NCI-H2196 (cell line): ENCODE measurements around the gene GALNT10.
A peak's percentile ranks its signal among the peaks of the same experiment; 100 is the strongest.

Experiments
- DNase-seq: peaks from one replicate; lab custom pipeline; 2025; ENCODE audit not compliant: unreplicated experiment; lab: John Stamatoyannopoulos, UW

Gene GALNT10

DNA sequence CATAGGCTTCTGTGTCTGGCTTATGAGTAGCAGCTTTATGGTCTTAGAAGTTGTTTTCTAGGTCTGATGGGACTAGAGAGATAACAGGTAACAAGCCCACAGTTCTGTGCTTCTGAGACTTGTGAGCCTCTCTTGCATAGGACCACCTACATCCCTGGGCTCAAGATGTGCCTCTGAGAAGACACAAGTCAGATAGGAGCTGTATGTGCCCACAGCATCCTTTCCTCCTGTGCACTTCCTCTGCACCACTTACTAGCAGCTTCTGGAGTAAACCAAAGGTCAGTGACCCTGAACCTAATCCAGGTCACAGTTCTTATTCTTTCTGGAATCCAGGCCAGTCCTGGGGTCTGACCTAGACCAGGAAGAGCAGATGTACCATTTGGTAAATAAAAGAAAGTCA is 40.0 kb downstream of the GALNT10 start:
- DNase-seq, result no peak

DNA sequence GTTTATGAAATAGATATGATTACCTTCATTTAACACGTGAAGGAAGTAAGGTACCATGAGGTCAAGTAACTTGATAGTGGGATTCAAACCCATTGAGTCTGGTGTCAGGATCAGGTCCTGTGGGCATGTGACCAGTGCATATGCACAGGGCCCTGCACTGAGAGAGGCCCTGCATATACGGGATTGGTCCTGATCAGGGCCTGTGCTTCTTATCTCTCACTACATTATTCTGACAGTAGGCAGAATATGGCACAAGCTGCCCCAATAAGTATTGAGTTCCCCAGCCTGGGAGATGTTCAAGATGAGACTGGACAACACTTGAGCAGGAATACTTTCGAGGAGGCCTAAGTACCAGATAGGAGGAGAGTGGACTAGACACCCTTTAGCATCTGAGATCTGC is 44.0 kb downstream of the GALNT10 start:
- DNase-seq, result no peak

DNA sequence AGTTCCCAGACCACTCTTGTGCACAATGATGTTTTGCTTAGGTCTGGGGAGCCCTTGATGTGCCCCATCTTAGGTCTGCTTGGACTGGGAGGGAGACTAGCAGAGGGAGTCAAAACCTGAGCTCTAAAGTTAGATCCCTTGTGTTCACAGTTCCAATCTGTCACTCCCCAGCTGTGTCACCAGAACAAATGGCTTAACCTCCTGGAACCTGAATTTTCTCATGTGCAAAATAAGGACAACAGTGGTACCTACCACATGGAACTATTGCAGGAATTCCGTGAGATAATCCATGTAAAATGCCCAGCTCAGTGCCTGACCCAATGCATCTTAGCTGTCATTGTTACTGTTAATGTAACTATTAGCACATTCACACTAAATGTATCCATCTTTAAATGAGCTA is 45.5 kb downstream of the GALNT10 start:
- no peak for DNase-seq

DNA sequence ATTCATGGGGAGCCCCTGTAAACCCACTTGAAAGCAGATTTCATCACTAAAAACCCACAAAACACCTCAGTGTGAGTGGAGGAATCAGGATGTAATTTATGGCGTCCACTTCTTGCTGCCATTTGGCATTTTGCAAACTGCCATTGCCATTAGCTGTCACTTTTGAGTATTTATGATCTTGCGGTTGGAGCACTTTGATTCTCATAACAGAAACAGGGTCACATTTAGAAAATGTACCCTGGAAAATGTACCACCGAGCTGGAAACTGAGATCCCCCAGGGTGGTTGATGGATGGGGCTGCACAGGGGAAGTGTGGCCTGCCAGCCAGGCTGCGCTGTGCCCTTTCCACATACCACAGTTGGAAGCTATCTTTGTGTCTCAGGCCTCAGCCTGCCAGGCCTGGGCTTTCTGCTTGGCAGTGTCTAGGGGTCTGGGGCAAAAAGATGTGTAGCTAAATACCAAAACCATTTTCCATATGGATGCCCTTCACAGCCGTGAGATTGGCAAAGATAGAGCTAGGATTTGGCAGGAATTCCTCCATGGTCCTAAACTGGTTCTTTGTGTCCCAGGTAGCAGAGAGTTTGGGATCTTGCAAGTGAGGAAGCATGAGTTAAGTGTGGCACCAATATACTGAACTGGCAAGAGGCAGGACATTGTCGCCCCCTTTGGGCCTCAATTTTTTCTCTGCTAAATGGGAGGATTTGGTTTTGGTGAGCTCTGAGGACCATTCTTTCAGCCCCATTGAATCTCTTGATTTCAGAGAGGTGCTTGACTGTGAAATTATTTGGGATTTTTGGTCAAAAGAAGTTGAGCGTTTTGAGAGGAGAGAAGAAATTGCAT is 46.2 kb downstream of the GALNT10 start:
- DNase-seq, result no peak

DNA sequence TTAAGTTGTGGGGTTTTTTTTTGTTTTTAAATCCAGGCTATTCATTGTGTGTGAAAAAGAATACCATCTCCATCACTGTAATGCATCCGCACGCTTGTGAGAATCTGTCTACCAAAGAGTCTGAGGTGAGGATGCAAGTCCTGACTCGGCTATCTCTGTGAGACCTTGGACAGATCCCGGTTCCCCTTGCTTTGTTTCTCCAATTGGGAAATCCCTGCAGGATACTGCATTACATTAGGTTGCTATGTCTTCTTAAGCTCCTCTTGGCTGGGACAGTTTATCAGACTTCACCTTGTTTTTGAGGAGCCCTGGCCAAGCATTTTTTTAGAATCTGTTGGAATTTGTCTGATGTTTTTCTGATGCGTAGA is 46.8 kb downstream of the GALNT10 start:
- no peak for DNase-seq

DNA sequence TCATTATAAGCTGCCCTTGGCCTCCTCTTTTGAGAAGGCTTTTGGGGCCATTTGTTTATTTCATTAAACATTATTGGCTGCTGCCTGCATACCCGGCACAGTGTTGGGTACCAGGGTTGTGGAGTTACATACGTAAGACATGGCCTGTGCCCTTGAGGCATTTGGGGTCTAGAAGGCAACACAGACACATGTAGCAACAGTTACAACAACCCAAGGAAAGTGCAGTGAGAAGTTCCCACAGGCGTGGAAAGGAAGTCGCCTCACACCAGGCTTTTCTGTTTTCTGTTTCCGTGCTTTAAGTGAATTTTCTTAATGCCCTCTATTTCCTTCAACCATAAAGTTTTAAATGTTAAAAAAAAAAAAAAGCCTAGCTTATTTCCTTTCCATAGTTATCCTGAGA is 47.4 kb downstream of the GALNT10 start:
- DNase-seq, result no peak

DNA sequence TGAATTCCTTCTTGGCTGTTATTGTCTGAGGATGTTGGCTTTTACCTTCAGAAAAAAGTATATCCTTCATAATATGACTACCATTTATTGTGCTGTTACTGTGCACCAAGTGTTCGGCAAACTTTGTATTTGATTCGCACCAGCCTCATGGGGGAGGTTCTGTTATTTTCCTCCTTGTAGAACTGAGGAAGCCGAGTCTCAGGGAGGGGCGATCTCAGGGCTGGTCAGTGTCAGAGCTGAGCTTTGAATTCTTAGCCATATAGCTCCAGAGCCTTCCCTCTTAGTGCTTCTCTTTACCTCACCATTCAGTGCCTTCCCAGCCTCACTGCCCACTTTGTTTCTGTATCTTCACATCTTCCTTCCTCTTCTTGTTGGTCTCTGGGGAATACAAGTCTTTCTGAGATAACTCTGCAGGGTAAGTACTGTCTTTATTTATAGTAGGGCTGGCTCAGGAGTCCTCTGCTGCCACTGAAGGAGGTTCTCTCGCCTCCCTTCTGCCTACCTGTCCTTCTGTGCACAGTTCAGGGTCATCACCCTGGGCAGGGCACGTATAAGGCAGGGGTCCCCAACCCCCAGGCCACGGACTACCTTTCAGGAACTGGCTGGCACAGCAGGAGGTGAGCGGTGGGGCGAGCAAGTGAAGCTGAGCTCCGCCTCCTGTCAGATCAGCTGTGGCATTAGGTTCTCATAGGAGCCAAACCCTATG is 48.4 kb downstream of the GALNT10 start:
- DNase-seq, result no peak

DNA sequence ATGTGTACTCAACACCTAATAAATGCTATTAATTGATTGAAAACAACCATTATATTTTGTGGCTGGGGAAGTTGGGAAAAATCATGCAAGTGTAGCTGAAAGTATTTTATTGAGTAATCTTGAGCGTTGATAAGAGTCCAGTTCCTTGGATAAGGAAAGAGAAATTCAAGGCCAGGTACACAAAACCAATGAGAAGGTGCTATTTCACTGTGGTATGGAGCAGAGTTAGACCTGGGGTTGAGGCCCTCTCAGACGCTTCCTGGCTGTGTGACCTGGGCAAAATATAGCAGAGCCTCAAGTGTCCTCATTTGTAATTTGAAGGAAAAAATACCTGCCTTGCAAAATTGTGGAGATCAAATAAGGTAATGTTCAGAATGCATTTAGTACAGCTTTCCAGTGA is 50.1 kb downstream of the GALNT10 start:
- no peak for DNase-seq

DNA sequence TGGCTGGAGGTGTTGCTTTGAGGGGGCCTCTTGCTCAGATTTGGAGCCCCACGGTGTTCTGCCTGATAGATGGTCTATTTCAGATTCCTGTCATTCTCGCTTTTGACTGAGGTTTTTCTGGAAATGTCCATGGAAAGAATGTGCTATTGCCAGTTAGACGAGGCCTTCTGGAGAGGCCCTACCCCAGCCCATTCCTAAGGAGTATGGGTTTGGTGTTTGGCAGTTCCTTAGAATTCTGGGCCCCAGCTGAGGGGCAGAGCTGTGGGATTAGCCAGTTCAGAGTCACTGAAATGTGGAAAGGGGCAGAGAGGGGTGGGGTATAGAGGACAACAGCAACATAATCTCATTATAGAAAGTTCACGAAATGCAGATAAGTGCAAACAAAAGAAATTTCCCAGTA is 50.5 kb downstream of the GALNT10 start:
- no peak for DNase-seq

DNA sequence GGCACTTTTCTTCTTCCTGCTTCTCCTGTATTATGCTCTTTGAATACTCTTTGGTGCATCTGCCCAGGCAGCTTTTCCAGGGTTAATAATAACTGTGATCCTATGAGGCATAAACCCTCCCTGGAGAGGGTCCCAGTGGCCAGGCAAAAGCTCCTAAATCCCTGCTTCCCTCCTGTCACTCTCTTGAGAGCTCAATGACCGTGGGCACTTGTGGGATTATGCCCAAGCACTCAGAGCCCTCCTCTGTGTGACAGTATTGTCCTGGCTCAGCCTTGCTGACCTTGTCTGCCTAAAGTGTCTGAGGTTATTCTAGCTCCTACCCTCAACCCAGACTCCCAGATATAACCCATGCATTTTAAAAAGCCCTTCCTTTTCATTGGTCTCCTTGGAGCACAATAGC is 51.9 kb downstream of the GALNT10 start:
- no peak for DNase-seq

DNA sequence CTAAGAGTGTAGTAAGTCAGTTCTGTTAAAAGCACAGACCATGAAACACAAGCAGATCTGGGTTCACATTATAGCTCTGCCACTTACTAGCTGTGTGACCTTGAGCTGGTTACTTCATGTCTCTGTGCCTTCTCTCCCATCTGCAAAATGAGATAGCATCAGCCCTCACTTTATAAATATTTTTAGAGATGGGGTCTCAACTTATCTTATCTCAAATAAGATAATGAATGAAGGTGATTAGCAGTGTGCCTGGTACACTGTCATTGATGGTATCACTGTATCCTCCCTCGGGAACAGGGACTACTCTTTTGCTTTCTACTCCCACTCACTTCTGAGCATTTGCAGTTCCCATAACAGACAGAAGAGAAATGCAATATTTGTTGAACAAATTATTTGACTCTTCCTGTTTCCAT is 52.4 kb downstream of the GALNT10 start:
- no peak for DNase-seq

DNA sequence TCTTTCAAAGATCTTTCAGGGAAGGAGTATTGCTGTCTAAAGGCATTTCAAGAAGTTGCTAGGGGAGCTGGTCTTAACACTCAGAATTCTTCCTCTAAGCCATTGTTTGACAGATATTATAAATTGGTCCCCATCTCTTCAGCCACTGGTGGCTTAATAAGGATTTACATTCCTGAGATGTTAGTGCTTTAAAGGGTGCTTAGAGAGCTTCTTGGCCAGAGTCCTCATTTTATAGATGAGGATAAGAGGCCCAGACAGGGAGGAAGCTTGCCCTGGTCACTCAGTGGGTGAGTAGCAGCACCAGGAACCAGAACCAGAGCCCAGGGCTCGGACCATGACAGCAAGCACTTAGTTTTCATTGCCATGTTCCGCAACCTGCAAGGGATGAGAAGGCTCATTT is 53.2 kb downstream of the GALNT10 start:
- no peak for DNase-seq

DNA sequence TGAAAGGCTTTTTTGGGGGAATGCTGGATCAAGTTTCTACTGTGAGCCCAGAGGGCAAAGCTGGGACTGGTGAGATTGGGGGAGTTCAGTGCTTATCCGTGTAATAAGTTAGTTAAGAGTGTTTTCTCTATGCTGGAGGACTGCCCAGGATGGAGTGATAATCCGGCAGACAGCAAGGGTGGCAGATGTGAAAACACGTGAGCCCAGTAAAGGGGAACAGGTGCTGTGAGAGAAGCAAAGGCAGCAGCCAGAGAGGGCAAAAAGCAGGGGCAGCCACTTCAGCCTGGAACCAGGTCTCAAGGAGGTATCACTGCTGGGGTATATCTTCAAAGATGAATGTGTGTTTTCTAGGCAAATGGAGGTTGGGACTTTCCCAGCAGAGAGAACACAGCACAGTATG is 53.9 kb downstream of the GALNT10 start:
- DNase-seq, result no peak

DNA sequence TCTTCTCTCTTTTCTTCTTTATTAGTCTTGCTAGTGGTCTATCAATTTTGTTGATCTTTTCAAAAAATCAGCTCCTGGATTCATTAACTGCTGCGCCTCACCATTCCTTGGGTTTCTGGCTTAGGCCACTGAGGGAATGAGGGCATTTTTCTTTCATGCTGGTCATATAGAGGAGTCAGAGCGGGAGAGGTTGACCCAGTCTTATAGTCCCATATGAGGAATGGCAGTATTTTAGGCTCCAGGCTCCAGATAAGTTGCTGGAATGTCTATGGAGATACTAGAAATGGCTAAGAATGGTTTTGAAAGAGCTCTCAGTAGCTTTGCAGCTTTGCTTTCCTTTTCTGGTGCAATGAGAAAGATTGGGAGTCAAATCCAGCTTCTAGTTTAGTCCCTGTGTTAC is 58.2 kb downstream of the GALNT10 start:
- DNase-seq, result no peak

DNA sequence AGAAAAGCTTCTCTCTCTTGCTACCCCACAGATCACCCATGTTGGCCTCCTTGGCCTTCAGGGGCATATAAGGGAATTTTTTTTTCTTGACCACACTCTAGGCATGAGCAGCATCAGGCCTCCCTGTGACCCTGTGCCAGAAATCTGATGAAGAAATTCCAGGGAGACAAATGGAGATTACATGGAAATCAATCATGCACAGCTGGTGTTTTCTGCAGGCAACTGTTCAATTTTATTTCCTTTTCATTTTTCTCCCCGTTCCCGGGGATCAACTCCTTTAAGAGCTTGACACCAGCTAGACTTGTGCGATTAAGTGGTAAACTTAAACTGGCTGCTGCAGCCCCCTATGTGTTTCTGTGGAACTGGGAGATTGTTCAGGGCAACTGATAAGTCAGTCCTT is 59.3 kb downstream of the GALNT10 start:
- no peak for DNase-seq

DNA sequence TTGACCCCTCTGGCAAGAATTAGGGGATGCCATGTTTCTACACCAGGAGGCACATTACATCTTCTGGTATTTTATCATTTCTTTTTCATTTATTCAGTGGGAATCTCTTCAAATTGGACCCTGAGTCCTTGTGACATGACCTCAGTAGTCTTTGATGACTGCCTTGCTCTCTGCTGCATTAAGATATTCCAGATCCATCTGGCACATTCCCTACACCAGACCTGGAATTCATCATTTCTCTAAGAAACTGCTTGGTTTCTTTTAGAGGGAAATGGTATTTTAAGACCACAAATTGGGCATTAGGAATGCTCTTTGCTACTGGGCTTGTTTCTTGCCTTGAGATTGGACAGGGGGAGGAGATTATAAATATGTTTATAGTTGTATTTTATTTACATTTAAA is 61.0 kb downstream of the GALNT10 start:
- DNase-seq, result no peak

DNA sequence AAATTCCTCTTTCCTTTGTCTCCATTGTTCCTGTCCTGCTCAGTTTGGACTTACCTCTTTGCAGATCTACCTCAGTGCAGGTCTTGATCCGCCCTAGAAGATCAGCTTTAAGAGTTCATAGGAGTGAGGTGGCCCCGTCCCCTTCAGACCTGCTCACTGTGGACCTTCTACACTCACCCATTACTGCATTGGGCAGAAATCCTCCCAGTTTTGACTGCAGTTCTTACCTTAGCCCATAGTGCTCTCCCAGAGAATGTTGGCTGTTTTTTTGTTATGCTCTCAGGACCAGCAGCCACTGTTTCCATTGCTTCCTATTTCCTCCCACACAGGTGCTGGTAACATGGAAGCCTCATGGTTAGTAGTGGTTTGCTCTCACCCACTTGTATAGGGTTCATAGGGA is 63.3 kb downstream of the GALNT10 start:
- DNase-seq, result no peak

DNA sequence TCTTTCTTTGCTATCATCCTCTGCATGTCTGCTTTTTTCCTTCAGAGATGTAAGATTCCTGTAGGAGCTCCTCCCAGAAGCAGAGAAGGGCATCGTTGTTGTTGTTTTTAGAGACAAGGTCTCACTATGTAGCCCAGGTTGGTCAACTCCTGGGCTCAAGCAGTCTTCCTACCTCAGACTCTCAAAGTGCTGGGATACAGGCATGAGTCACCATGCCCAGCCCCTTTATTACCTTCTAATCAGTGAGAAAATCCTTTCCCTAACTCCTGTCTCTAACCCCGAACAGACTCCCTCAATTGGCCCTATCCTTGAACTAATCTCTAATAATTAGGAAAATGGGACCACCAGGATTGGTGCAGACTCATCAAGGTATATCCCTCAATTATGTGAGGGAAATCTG is 64.4 kb downstream of the GALNT10 start:
- no peak for DNase-seq

DNA sequence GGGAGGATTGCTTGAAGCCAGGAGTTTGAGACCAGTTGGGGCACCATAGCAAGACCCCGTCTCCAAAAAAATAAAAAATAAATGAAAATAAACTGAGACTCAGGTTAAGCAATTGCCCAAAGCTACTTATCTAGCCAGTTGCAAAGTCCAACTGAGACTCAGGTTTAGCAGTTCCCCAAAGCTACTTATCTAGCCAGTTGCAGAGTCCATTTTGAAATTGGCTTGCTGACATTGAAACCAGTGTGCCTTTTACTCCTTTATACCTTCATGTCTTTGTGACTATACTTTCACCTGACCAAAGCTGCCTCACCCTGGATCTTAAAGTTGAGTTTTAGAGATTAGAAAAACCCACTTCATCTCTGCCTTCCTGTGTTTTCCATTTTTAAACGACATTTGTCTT is 66.5 kb downstream of the GALNT10 start:
- DNase-seq, result no peak

DNA sequence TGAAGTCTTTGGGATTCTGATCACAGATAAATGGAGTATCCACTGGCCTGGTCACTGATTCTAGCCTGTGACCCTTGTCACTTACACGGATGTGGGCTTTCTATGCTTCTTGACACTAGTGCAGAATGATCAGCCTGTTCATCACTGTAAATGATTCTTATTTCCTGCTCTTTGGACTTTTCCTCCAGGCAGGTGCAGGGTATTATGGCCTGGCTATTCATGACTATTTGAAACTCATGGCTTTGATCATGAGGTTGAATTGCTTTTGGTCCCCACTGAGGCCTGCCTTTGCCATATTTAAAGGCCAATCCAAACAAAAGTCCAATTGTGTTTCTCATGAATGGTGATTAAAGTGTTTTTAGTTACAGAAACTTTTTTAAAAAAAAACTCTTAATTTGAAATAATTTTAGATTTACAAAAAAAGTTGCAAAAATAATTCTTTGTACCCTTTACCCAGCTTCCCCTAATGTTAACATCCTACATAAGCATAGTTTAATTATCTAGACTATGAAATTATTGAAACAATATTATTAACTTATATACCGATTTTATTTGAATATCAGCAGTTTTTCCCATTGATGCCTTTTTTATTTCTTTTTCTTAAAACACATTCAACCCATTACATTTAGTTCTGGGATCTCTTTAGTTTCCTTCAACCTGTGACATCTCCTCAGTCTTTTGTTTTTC is 68.1 kb downstream of the GALNT10 start:
- DNase-seq, result peak; percentile 14

DNA sequence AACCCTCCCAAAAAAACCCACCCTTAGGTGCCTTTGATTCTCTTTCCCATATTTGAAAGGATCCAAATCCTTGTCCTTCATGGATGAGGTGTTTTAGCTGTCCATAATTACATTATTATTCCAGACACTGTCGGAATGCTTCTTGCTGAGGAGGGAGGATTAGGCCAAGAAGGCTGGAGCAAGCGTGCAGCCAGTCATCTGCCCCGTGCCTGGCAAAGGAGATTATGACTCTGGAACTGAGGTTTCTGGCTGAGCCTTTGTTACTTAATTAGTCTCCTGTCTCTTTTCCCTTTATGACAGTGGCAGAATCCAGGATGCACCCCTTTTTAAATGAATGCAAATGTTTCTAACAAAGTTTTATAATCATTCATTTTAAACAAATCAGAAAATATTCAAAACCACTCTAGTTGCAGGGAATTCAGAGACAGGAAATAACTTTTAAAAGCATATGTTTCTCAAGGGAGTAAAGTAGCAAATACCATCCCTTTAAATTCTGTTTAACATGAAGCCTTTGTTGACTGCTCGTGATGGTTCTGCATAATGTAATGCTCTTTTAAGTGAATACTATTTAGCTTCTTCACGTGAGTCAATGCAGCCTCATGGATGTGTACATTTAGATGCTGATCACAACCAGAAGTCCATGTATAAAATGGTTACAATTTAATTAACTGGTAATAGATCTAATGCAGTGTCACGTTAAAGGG is 69.8 kb downstream of the GALNT10 start:
- DNase-seq, result no peak

DNA sequence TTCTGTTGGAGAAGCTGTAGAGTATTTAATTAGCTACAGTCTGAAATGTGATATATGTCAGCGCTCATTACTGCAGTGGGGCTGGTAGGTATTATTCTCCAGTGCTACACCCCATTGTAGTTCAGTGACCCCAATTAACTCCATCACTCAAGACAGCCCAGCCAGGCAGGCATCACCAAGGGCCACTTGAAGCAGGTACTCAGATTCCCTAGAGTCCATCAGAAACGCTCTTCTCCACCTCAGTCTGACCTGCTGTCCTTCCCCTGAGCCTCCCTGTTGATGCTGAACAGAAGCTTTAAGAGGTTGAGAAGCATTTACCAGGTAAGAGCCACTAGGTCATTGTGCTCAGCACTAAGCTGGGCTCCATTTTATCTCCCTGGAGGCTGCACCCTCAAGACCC is 71.8 kb downstream of the GALNT10 start:
- no peak for DNase-seq
